NCI-H82 (cell line): Measurements from ENCODE around the gene TMEM154.

Experiments used
- DNase-seq: peaks from one replicate; lab custom pipeline; 2025; lab: John Stamatoyannopoulos, UW

TMEM154 gene

GRCh38 chr4:152629908-152630307, 49.9 kb downstream of the TMEM154 start:
- no peak for DNase-seq

- DNase-seq, result no peak
These were observed 51.7 kb downstream of the TMEM154 start for GRCh38 chr4:152628128-152628527.

GRCh38 chr4:152626790-152627189, 53.0 kb downstream of the TMEM154 start:
- no peak for DNase-seq

- no peak for DNase-seq
These were observed 58.9 kb downstream of the TMEM154 start for GRCh38 chr4:152620915-152621314.

- DNase-seq, result no peak
These were observed 59.6 kb downstream of the TMEM154 start for GRCh38 chr4:152620218-152620617.

GRCh38 chr4:152619556-152619955, 60.2 kb downstream of the TMEM154 start:
- no peak for DNase-seq

- DNase-seq, result no peak
These were observed 60.8 kb downstream of the TMEM154 start for GRCh38 chr4:152618971-152619370.

- DNase-seq, result no peak
These were observed 63.0 kb downstream of the TMEM154 start for GRCh38 chr4:152616804-152617203.

GRCh38 chr4:152613841-152614721, 65.7 kb downstream of the TMEM154 start:
- DNase-seq, result no peak

GRCh38 chr4:152613351-152613750, 66.4 kb downstream of the TMEM154 start:
- no peak for DNase-seq

GRCh38 chr4:152610131-152610530, 69.7 kb downstream of the TMEM154 start:
- no peak for DNase-seq

GRCh38 chr4:152609481-152609880, 70.3 kb downstream of the TMEM154 start:
- DNase-seq, result no peak

GRCh38 chr4:152607178-152607577, 72.6 kb downstream of the TMEM154 start:
- DNase-seq, result no peak

- no peak for DNase-seq
These were observed 73.0 kb downstream of the TMEM154 start for GRCh38 chr4:152606753-152607152.

GRCh38 chr4:152605641-152606335, 74.0 kb downstream of the TMEM154 start:
- peak; percentile 86 for DNase-seq

- no peak for DNase-seq
These were observed 74.8 kb downstream of the TMEM154 start for GRCh38 chr4:152605031-152605430.

- DNase-seq, result peak; percentile 25
These were observed 78.6 kb downstream of the TMEM154 start for GRCh38 chr4:152601156-152601555.

- DNase-seq, result no peak
These were observed 80.2 kb downstream of the TMEM154 start for GRCh38 chr4:152599636-152600035.

- no peak for DNase-seq
These were observed 80.7 kb downstream of the TMEM154 start for GRCh38 chr4:152599095-152599494.

- DNase-seq, result no peak
These were observed 81.3 kb downstream of the TMEM154 start for GRCh38 chr4:152598454-152598853.

- DNase-seq, result no peak
These were observed 84.5 kb downstream of the TMEM154 start for GRCh38 chr4:152594978-152595925.

- no peak for DNase-seq
These were observed 85.7 kb downstream of the TMEM154 start for GRCh38 chr4:152594057-152594456.
